Activated naive CD8-positive, alpha-beta T cell (primary cell): ENCODE data around the gene NUMA1.

Experiments
- H3K27ac Mint-ChIP-seq: one replicate; pipeline ENCODE4 v1.8.0; 2021; ENCODE audit warnings: mixed read lengths
- H3K27me3 Mint-ChIP-seq: one replicate; pipeline ENCODE4 v1.8.0; 2021; ENCODE audit warnings: mixed read lengths
- H3K36me3 Mint-ChIP-seq: one replicate; pipeline ENCODE4 v1.8.0; 2021; ENCODE audit warnings: mixed read lengths
- H3K4me1 Mint-ChIP-seq: one replicate; pipeline ENCODE4 v1.8.0; 2021; ENCODE audit warnings: low read depth, mixed read lengths
- H3K4me3 Mint-ChIP-seq: one replicate; pipeline ENCODE4 v1.8.0; 2021; ENCODE audit warnings: mild to moderate bottlenecking, mixed read lengths
- H3K9me3 Mint-ChIP-seq: one replicate; pipeline ENCODE4 v1.8.0; 2021; ENCODE audit warnings: low read depth, mixed read lengths

NUMA1 gene

GRCh38 chr11:72030472-72031045 is 49.8 kb downstream of the NUMA1 start:
- Mint-ChIP-seq H3K36me3 (peaks cover 3% of the 10 kb centered on the region), H3K27ac (peak overlapping the region; percentile 77), H3K4me1 (peaks cover 59% of the 10 kb centered on the region), H3K4me3 (no peak overlapping the region), H3K9me3 (no peaks in the 10 kb centered on the region), H3K27me3 (no peaks in the 10 kb centered on the region)

- no peak overlapping the region for H3K4me3 Mint-ChIP-seq
- no peaks in the 10 kb centered on the region for H3K9me3 Mint-ChIP-seq
- H3K4me1 Mint-ChIP-seq = peaks cover 50% of the 10 kb centered on the region
- H3K27me3 Mint-ChIP-seq = no peaks in the 10 kb centered on the region
- peak overlapping the region; percentile 64 for H3K27ac Mint-ChIP-seq
- H3K36me3 Mint-ChIP-seq = peaks cover 3% of the 10 kb centered on the region
Observed at GRCh38 chr11:72026090-72026489, 54.3 kb downstream of the NUMA1 start.

- Mint-ChIP-seq H3K9me3 (no peaks in the 10 kb centered on the region), H3K27me3 (no peaks in the 10 kb centered on the region), H3K27ac (no peak overlapping the region), H3K36me3 (peaks cover 7% of the 10 kb centered on the region), H3K4me1 (peaks cover 35% of the 10 kb centered on the region), H3K4me3 (no peak overlapping the region)
Observed at GRCh38 chr11:72024069-72024754, 56.1 kb downstream of the NUMA1 start.

- Mint-ChIP-seq H3K27me3 (no peaks in the 10 kb centered on the region), H3K9me3 (no peaks in the 10 kb centered on the region), H3K36me3 (peaks cover 7% of the 10 kb centered on the region), H3K4me1 (peaks cover 28% of the 10 kb centered on the region), H3K27ac (peak overlapping the region; percentile 22), H3K4me3 (no peak overlapping the region)
Observed at GRCh38 chr11:72023335-72023734, 57.0 kb downstream of the NUMA1 start.

GRCh38 chr11:72018171-72018570 is 62.2 kb downstream of the NUMA1 start:
- Mint-ChIP-seq H3K4me1 (no peaks in the 10 kb centered on the region), H3K9me3 (no peaks in the 10 kb centered on the region), H3K36me3 (peaks cover 4% of the 10 kb centered on the region), H3K27me3 (no peaks in the 10 kb centered on the region), H3K27ac (no peak overlapping the region), H3K4me3 (no peak overlapping the region)

- H3K4me3 Mint-ChIP-seq = no peak overlapping the region
- no peaks in the 10 kb centered on the region for H3K9me3 Mint-ChIP-seq
- H3K27ac Mint-ChIP-seq = no peak overlapping the region
- peaks cover 4% of the 10 kb centered on the region for H3K36me3 Mint-ChIP-seq
- no peaks in the 10 kb centered on the region for H3K4me1 Mint-ChIP-seq
- no peaks in the 10 kb centered on the region for H3K27me3 Mint-ChIP-seq
Observed at GRCh38 chr11:72015511-72016061, 64.8 kb downstream of the NUMA1 start.

GRCh38 chr11:72014761-72015320 is 65.5 kb downstream of the NUMA1 start:
- no peaks in the 10 kb centered on the region for H3K4me1 Mint-ChIP-seq
- H3K27me3 Mint-ChIP-seq = no peaks in the 10 kb centered on the region
- no peaks in the 10 kb centered on the region for H3K36me3 Mint-ChIP-seq
- no peaks in the 10 kb centered on the region for H3K9me3 Mint-ChIP-seq
- H3K4me3 Mint-ChIP-seq = no peak overlapping the region
- peak overlapping the region; percentile 37 for H3K27ac Mint-ChIP-seq

GRCh38 chr11:72013765-72014711 is 66.3 kb downstream of the NUMA1 start:
- Mint-ChIP-seq H3K27ac (peak overlapping the region; percentile 37), H3K4me3 (no peak overlapping the region), H3K9me3 (no peaks in the 10 kb centered on the region), H3K36me3 (no peaks in the 10 kb centered on the region), H3K27me3 (no peaks in the 10 kb centered on the region), H3K4me1 (no peaks in the 10 kb centered on the region)

- no peaks in the 10 kb centered on the region for H3K27me3 Mint-ChIP-seq
- H3K9me3 Mint-ChIP-seq = no peaks in the 10 kb centered on the region
- H3K36me3 Mint-ChIP-seq = peaks cover 2% of the 10 kb centered on the region
- H3K27ac Mint-ChIP-seq = no peak overlapping the region
- H3K4me1 Mint-ChIP-seq = no peaks in the 10 kb centered on the region
- H3K4me3 Mint-ChIP-seq = no peak overlapping the region
Observed at GRCh38 chr11:72012897-72013721, 67.2 kb downstream of the NUMA1 start.

- no peaks in the 10 kb centered on the region for H3K9me3 Mint-ChIP-seq
- H3K36me3 Mint-ChIP-seq = peaks cover 2% of the 10 kb centered on the region
- H3K27ac Mint-ChIP-seq = peak overlapping the region; percentile 13
- no peaks in the 10 kb centered on the region for H3K4me1 Mint-ChIP-seq
- H3K27me3 Mint-ChIP-seq = no peaks in the 10 kb centered on the region
- H3K4me3 Mint-ChIP-seq = no peak overlapping the region
Observed at GRCh38 chr11:72012091-72012630, 68.2 kb downstream of the NUMA1 start.

- Mint-ChIP-seq H3K4me1 (no peaks in the 10 kb centered on the region), H3K4me3 (no peak overlapping the region)
Observed at GRCh38 chr11:72010529-72011233, 69.7 kb downstream of the NUMA1 start.

GRCh38 chr11:72009156-72009555 is 71.2 kb downstream of the NUMA1 start:
- peak overlapping the region; percentile 77 for H3K27ac Mint-ChIP-seq
- H3K4me3 Mint-ChIP-seq = no peak overlapping the region
- no peaks in the 10 kb centered on the region for H3K27me3 Mint-ChIP-seq
- H3K4me1 Mint-ChIP-seq = no peaks in the 10 kb centered on the region
- peaks cover 2% of the 10 kb centered on the region for H3K36me3 Mint-ChIP-seq
- no peaks in the 10 kb centered on the region for H3K9me3 Mint-ChIP-seq

More at GRCh38 chr11:72010529-72011233, 69.7 kb downstream of the NUMA1 start:
- Mint-ChIP-seq H3K9me3 (no peaks in the 10 kb centered on the region), H3K27me3 (no peaks in the 10 kb centered on the region), H3K27ac (peak overlapping the region; percentile 22), H3K36me3 (peaks cover 2% of the 10 kb centered on the region)

- Mint-ChIP-seq H3K4me1 (no peaks in the 10 kb centered on the region), H3K27me3 (no peaks in the 10 kb centered on the region), H3K9me3 (no peaks in the 10 kb centered on the region), H3K36me3 (peaks cover 2% of the 10 kb centered on the region), H3K27ac (no peak overlapping the region), H3K4me3 (no peak overlapping the region)
Observed at GRCh38 chr11:72008728-72009127, 71.6 kb downstream of the NUMA1 start.
